Suppressor macrophage treated with lipopolysaccharide for 1 hour (primary cell): ENCODE results near the gene SLC25A25.
A peak's percentile ranks its signal among the peaks of the same experiment; 100 is the strongest.
"Not testable (repeated sequence)": the region's sequence is repeated elsewhere in the genome, so short reads cannot be mapped to it uniquely, and the experiment has no call there.

Experiments used
- DNase-seq, 3 donors: peaks; one replicate each; pipeline ENCODE4 v3.0.0-alpha.2; 2020 to 2022

SLC25A25 gene

DNA sequence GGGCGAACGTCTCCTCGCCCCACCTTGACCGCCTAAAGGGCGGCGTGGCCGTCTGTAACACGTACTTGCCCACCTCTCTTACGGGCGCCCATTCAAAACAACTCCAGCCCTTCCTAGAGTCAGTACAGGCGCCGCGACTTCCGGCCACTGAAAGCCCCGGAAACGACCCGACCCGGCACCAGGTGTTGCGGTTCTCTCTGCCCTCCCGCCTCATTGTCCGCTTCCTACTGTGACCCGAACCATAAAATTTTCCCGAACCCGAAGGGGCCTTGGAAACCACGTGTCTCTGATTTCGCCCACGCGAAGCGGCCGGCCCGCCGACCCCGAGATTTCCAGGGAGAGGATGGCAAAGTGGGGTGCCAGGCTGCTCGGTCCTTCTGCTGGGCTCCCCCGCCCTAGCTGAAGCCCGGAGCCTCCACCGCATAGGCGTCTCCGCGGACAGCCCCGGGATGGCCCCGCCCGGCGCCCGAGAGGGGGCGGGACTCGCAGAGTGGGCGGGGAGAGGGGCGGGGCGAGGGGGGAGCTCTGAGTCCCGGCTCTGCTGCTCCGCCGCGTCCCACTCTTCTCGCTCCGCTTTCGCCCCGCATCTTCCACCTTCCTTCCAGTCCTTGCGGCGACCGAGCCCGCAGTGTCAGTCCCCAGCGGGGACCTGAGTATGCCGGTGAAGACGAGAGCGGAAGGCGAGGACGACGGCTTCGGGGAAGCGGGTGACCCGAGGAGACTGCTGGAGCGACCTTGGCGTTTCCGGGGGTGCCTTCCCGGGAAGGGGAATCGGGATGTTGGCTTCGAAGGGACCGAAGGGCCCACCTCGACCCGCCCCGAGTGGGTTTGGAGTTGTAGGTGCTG lies 60.2 kb downstream of the SLC25A25 start:
- peak; percentile 88 to 96 (median 90) for DNase-seq

DNA sequence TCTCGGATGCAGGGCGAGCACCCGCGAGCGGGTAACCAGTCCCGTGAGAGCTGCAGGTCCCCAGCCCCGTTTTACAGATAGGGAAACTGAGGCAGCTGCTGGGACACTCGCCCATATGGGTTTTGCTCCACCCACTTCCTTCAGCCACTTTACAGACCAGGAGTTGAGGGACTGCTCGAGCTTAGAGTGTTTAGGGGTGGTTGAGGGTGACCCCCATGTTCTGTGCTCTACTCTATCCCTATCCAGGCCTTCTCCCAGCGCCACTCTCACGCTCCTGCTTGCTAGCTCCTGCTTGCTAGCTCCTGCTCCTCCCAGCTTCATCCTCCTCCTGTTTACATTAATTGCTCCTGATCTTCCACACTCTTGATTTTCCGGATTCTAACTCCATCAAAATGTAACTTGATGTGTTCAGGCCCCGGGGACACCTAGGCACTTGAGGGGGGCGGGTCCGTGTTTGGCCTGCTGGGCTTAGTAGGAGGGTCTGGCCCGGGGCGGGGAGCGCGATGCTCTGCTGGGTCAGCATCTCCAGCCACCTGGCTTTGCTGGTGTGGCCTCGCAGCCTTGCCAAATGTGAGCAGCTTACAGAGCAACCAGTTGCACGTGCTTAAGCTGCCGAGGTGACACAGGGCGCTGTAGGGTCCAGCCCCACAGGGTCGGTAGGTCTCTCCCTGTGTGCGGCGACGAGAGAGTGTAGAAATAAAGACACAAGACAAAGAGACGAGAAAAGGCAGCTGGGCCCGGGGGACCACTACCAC lies 61.0 kb downstream of the SLC25A25 start:
- no peak for DNase-seq

DNA sequence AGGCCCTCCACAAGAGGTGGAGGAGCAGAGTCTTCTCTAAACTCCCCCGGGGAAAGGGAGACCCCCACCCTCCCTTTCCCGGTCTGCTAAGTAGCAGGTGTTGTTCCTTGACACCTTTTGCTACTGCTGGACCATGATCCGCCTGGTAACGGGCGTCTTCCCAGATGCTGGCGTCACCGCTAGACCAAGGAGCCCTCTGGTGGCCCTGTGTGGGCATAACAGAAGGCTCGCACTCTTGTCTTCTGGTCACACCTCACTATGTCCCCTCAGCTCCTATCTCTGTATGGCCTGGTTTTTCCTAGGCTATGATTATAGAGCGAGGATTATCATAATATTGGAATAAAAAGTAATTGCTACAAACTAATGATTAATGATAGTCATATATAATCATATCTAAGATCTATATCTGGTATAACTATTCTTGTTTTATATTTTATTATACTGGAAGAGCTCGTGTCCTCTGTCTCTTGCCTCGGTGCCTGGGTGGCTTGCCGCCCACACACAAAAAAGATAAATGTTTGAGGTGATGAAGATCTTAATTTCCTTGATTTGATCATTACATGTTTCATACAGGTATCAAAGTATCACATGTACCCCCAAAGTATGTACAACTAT lies 62.1 kb downstream of the SLC25A25 start:
- not testable (repeated sequence) for DNase-seq

DNA sequence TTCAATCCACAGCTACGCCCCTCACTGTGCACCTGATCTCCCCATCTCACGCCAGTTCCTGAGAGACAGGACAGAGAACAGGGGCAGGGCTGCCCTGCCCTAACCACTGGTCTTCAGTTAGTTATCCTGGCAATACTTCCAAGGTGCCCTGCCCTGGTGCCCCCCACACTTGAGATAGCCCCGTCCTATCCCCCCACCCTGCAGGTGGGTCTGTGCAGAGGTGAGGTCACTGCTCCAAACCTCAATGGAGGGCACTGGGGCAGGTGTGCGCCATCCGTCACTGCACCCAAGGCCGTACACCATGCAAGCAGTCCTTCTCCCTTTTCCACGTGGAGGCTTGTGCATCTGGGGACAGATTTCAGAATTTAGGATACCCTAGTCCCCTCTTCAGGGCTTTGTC lies 62.6 kb downstream of the SLC25A25 start:
- DNase-seq: not testable (repeated sequence)

DNA sequence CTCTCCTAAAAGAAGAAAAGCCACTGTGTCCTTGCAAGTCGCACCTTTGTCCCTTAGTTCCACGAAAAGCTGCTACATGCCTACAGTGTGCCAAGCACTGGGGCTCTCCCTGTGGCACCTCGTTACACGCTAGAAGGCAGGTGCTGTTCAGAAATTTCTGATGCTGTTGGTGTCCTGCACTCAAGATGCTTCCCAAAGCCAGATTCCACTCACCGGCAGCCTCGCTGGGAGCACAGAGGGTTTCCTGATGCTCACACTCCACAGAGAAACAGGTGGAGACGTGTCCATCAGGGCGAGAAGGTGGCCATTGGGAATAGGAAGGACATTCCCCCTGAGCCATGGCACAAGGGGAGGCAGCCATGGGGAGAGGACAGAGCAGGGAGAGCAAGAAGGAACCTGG lies 63.3 kb downstream of the SLC25A25 start:
- not testable (repeated sequence) for DNase-seq

DNA sequence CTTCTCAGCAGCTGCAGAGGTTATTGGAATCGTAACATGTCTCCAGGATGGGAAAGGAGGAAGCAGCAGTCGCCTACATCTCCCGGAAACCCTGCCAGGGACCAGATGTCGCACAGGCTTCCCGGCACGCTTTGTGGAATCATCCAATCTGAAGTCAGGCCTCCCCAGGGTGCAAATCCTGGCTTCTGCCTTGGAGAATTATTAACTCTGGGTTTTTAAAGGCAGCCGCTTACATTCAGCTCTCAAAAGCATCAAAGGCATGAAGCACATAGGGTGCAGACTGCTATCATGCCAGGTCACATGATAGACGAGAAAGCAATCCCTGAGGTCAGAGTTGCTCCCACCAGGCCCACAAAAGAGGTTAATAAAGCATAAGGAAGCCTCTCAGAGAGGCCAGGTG lies 64.1 kb downstream of the SLC25A25 start:
- not testable (repeated sequence) for DNase-seq

DNA sequence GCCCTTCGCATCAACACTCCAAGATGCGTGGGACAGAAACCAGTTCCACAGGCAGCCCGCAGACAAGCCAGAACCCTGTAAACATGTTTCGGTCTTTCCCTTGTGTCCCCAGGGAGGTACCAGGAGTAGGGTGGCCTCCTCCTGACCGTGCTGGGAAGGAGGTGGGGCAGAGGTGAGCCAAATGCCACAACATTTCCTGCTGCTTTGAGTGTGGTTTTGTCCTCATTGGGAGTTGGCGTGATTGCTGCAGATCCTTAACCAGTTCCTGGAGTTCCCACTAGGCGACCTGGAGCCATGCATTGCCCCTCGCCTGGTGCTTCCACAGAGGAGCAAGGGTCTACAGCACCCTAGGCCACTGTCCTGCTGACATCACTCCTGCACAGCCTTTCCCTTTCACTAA lies 67.5 kb downstream of the SLC25A25 start:
- not testable (repeated sequence) for DNase-seq

DNA sequence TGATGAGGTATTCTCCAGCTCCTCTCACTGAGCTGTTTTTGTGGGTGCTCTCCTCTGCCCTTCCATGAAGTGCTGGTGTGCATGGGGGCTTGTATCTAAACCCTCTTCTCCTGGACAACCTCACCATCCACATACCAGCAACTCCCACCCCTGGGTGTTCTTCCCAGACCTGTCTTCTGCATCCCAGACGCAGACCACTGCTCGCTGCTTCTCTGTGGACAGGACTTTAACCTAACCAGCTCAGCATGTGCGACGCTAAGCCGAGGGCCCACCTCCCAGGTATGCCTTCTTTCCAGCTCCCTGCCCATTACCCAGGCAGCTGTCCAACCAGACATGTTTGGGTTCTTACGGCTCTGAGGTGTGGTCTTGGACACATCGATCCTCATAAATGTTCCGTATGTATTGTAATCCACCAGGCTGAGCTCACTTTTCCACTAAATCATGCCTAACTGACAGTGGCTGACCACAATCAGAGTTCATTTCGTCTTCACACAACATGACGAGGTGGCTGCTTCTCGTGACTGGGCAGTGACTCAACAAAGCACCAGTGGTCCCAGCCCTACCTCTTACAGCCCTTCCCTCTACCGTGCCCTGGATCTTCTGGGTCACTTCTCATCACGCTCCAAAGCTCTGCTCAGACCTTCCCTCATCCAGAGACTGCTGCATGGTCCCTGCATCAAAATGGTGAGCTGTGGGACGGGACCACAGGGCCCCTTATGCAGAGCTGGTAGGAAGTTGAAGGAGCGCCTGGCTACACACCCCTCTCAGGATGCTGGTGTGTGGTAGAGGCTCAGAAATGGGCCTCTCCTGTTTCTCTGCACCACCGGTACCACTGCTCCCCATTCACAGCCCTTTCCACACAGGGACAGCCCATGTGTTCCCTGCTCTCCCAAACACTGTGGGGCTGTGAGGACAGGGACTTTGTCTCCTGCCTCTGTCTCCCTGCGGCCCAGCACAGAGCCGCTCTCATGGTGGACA lies 69.1 kb downstream of the SLC25A25 start:
- DNase-seq: peak in 2 of 3 donors; percentile 15 to 27

DNA sequence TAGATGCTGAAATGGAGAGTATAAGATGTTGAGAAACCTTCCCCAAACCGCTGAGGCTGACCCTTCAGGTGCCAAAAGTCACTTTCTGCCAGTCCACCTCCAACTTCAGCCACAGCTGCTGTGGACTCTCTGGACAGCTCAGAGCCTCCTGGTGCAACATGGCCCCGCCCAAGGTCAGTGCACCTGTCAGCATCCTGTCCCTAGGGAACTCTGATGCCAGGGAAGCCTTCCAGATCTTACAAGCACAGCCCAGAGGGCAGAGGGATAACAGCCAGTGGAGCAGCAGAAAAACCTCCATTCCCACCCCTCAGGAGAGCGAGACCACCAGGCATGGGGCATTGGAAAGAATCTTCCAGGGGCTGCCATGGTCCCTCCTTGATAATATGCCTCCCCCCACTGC lies 70.0 kb downstream of the SLC25A25 start:
- no peak for DNase-seq

DNA sequence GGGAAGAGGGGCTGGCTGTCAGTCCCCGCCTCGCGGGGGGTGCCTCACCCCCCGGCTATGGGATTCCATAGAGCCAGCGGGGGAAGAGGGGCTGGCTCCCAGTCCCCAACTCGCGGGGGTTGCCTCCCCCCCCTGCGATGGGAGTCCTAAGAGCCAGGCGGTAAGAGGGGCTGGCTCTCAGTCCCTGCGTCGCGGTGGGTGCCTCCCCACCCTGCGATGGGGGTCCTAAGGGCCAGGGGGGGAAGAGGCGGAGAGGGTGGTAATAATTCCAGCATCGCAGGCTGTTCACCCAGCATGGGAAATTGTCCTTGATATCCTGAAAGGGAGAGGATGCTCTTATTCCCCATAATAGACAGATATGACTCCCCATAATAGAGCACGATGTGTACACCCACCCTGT lies 71.6 kb downstream of the SLC25A25 start:
- DNase-seq: no peak

DNA sequence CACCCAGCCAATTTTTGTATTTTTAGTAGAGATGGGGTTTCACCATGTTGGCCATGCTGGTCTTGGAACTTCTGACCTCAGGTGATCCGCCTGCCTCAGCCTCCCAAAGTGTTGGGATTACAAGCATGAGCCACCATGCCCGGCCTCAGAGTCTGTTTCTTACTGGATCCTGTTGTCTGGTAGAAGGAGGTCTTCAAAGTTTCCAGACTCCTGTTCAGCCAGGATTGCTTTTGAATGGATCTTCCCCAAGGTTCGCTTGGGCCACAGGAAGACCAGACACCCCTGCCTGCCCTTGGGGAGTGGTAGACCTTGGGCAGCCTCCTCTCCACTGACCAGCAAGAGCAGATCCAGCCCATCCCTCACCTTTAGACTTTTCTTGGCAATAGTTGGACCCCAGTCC lies 73.6 kb downstream of the SLC25A25 start:
- no peak for DNase-seq

DNA sequence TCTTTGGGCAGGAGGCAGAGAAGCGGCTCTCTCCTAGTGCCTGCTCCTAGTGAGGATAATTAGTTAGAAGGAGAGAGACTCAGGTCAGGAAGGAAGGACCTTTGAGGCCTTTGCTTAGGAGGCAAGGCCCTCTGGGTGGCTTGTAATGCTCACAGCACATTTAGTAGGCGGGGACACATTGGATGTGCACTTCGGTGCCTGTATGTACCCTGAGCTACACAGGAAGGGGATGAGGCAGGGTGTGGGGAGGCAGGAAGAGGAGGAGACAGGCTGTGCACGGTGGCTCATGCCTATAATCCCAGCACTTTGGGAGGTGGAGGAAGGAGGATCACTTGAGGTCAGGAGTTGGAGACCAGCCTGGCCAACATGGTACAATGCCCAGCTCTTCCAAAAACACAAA lies 74.0 kb downstream of the SLC25A25 start:
- DNase-seq: no peak

DNA sequence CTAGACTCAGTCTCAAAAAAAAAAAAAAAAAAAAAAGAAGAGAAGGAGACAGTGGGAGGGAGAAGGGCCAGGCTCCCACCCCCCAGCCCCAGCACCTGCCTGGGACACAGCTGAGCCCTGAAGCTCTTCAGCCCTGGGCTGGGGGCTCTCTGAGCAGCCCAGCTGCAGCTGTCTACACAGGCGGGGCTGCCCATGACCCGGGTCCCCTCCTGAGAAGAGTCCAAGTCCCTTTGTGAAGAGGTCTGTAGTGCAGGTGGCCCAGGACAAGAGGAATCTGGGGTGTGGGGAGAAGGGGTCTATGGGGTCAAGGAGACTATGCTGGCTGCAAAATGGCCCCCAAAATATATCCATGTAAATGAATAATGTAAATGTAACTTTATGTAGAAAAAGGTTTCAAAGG lies 74.6 kb downstream of the SLC25A25 start:
- DNase-seq: no peak

DNA sequence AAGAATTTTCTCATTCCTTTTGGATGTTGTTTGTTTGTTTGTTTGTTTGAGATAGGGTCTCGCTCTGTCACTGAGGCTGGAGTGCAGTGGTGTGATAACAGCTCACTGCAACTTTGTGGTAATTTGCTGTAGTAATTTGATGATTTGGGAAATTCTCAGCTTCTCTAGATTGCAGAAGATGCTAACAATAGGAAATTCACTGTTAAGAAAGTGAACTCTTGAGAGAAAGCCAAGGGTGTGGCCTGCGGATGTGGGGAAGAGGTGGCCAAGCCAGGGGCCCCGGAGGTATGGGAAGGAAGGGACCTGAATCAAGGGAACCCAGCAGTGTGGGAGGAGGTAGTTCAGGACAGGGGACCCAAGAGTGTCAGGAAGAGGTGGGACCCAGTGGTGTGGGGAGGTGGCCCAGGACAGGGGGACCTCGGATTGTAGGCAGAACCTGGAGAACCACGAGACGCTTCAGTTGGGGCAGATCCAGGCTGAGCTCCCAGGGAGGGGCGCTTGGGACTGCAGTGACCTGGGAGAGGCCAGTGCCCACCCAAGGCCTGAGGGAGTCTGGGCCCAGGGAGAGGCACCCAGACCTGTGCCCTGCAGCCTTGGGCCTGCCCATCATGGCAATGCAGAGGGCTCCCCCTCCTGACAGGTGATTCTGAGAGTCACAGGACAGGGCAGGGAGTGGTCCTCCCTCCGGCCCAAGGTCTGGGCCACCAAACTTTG lies 75.7 kb downstream of the SLC25A25 start:
- no peak for DNase-seq

DNA sequence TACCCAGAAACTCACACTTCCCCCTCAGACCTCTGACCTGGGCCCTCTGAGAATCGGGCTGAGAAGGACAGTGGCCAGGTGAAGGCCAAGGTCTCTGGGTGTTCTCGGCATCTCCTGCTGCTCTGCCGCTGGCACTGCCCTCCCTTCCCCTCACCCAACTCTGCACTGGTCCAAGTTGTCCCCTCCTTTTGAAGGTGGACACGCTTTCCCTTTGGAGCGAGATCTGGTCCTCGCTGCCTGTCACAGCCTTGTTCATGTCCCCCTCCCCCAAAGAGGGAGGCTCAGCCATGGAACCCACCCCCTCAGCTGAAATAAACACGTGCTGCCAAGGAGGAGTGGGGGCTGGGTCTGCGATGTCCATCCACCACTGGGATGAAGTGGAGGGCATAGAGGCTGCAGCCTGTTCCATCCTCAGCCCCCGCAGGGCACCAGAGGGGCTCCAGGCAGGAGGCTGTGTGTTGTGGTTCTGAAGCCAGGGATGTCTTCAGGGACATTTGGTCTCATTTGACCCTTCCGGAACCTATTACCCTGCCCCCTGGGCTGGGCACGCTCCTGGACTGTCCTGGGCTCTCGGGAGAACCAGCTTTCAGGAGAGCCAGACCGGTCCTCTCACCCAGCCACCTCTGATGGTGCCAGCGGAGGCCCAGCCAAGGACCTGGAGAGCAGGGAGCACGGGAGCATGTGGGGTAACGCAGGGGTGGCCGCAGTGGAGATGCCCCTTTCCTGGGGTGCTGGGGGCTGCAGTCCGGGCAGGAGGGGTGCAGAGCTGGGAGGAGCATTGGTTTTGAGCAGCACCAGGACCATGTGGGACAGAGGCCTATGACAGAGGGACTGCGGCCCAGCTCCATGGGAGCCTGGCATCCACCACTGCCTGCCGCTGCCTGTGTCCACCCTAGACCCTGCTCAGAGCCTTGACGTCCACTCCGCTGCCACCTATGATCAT lies 76.5 kb downstream of the SLC25A25 start:
- no peak for DNase-seq

DNA sequence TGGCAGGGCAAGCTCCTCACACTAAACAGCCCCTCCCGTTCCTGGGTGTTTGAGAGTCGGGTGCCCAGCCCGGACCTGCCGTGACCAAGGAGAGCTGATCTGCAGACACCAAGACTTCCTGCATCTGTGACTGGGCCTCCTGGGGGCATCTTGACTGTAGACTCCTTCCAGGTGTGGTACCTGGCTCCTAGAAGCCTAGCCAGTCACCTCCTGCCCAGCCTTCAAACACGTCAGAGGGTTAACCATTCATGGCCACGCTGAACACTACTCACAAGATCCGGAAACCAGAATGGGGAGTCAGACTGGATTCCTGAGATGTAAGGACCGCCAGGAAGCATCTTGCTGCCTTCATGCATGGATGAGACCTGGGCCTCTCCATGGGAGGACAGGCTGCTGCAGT lies 77.5 kb downstream of the SLC25A25 start:
- no peak for DNase-seq

DNA sequence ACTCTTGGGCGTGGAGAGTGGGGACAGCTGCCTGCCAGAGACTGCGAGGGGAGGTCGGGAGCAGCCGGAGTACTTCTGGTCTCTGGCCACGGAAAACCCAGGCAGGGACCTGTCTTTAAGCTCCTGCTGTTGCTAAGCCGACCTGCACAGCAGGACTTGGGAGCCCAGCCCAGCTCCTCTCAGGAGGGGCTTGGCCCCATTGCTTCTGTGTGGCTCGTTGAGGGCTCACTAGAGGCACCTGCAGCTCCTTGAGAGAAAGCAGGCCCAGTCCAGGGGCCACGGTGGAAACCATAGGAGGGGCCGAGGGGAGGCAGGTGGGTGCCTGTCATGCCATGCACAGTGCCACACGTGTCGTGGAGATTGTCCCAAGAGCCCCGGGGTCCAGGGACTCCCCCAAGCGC lies 77.9 kb downstream of the SLC25A25 start:
- no peak for DNase-seq

DNA sequence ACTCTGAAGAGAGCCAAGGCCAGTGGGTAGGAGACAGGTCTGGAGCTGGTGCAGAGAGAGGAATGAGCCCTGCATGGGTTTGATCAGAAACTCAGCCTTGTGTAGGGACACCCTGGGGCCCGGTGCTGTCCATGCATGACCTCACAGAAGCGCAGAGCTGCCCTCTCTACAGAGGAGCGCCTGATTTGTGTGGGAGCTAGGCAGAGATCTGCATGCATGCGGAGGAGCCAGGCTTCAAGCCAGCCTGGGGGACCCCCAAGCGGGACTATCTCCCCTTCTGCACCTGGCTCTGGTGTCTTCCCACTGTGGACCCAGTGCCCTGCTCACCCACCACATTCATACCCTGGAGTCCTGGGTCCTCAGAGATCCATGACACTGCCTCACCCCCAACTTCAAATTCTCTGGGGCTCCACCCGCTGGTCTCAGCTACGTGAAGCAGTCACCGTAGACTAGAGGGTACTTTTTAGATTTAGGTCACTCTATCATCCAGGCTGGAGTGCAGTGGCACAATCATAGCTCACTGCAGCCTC lies 78.6 kb downstream of the SLC25A25 start:
- DNase-seq: no peak

DNA sequence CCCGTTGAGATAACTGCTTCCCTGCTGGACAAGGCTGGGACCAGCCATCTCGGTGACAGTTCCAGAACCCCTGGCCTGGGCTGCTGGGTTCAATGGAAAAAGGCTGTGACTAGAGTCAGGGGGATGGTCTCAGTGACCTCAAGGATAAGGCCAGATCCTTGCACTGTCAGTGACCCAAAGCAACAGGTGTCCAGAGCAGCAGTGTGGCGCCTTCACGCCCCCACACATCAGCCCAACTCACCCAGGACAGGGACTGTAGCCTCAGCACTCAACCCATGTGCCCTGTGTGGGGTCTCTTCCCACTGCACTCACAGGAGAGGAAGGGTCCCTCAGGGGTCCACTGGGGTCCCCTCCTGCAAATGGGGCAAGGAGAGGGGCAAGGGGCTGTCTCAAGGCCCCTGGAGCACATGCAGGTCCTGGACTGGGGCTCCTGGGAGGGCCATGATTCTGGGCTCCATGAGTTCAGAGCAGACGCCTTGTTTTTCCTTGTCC lies 80.5 kb downstream of the SLC25A25 start:
- DNase-seq: no peak
